ENCODE results near the gene THAP11.

- TF ChIP-seq POLR2A (IDR thresholded peaks at IDR 0.05; ENCODE audit: low read depth, low read length) (no peak), POLR2AphosphoS5 (IDR thresholded peaks at IDR 0.05; ENCODE audit: low read depth, low read length) (no peak)
Observed at GRCh38 chr16:67833030-67833414, 9.1 kb upstream of the THAP11 start.
